GM12874 (cell line): Measurements from ENCODE around the gene VWA5B2.

ENCODE experiments used
- CTCF ChIP-seq: IDR thresholded peaks from 2 replicates; pipeline ENCODE4 v1.5.1; 2011; ENCODE audit warnings: low read depth, mild to moderate bottlenecking, control low read depth, low read length, moderate library complexity; ENCODE audit not compliant: insufficient read depth

VWA5B2 gene

GRCh38 chr3:184234671-184235380 is 5.4 kb downstream of the VWA5B2 start:
- no peak for TF ChIP-seq CTCF

GRCh38 chr3:184235381-184236032 is 6.1 kb downstream of the VWA5B2 start:
- no peak for TF ChIP-seq CTCF

- TF ChIP-seq CTCF = no peak
These were observed 6.6 kb downstream of the VWA5B2 start for GRCh38 chr3:184236033-184236410.

GRCh38 chr3:184236636-184237035 is 7.3 kb downstream of the VWA5B2 start:
- TF ChIP-seq CTCF = no peak

- TF ChIP-seq CTCF = no peak
These were observed 7.8 kb downstream of the VWA5B2 start for GRCh38 chr3:184237211-184237610.

- TF ChIP-seq CTCF = no peak
These were observed 8.4 kb downstream of the VWA5B2 start for GRCh38 chr3:184237807-184238206.

- TF ChIP-seq CTCF = no peak
These were observed 8.9 kb downstream of the VWA5B2 start for GRCh38 chr3:184238246-184238818.
